Measurements from ENCODE around the gene PCDHA2. TPM values are rescaled to one million over a fixed set of nuclear protein-coding genes. Genes with fewer than 3 reads are reported as not detected.

PCDHA2 gene
- total and polyA plus RNA-seq, 9 of the 15 experiments (the other 6 are each of a cell fraction or from before 2014, with no cell fraction given) = not detected

- TF ChIP-seq, protein P1, sequence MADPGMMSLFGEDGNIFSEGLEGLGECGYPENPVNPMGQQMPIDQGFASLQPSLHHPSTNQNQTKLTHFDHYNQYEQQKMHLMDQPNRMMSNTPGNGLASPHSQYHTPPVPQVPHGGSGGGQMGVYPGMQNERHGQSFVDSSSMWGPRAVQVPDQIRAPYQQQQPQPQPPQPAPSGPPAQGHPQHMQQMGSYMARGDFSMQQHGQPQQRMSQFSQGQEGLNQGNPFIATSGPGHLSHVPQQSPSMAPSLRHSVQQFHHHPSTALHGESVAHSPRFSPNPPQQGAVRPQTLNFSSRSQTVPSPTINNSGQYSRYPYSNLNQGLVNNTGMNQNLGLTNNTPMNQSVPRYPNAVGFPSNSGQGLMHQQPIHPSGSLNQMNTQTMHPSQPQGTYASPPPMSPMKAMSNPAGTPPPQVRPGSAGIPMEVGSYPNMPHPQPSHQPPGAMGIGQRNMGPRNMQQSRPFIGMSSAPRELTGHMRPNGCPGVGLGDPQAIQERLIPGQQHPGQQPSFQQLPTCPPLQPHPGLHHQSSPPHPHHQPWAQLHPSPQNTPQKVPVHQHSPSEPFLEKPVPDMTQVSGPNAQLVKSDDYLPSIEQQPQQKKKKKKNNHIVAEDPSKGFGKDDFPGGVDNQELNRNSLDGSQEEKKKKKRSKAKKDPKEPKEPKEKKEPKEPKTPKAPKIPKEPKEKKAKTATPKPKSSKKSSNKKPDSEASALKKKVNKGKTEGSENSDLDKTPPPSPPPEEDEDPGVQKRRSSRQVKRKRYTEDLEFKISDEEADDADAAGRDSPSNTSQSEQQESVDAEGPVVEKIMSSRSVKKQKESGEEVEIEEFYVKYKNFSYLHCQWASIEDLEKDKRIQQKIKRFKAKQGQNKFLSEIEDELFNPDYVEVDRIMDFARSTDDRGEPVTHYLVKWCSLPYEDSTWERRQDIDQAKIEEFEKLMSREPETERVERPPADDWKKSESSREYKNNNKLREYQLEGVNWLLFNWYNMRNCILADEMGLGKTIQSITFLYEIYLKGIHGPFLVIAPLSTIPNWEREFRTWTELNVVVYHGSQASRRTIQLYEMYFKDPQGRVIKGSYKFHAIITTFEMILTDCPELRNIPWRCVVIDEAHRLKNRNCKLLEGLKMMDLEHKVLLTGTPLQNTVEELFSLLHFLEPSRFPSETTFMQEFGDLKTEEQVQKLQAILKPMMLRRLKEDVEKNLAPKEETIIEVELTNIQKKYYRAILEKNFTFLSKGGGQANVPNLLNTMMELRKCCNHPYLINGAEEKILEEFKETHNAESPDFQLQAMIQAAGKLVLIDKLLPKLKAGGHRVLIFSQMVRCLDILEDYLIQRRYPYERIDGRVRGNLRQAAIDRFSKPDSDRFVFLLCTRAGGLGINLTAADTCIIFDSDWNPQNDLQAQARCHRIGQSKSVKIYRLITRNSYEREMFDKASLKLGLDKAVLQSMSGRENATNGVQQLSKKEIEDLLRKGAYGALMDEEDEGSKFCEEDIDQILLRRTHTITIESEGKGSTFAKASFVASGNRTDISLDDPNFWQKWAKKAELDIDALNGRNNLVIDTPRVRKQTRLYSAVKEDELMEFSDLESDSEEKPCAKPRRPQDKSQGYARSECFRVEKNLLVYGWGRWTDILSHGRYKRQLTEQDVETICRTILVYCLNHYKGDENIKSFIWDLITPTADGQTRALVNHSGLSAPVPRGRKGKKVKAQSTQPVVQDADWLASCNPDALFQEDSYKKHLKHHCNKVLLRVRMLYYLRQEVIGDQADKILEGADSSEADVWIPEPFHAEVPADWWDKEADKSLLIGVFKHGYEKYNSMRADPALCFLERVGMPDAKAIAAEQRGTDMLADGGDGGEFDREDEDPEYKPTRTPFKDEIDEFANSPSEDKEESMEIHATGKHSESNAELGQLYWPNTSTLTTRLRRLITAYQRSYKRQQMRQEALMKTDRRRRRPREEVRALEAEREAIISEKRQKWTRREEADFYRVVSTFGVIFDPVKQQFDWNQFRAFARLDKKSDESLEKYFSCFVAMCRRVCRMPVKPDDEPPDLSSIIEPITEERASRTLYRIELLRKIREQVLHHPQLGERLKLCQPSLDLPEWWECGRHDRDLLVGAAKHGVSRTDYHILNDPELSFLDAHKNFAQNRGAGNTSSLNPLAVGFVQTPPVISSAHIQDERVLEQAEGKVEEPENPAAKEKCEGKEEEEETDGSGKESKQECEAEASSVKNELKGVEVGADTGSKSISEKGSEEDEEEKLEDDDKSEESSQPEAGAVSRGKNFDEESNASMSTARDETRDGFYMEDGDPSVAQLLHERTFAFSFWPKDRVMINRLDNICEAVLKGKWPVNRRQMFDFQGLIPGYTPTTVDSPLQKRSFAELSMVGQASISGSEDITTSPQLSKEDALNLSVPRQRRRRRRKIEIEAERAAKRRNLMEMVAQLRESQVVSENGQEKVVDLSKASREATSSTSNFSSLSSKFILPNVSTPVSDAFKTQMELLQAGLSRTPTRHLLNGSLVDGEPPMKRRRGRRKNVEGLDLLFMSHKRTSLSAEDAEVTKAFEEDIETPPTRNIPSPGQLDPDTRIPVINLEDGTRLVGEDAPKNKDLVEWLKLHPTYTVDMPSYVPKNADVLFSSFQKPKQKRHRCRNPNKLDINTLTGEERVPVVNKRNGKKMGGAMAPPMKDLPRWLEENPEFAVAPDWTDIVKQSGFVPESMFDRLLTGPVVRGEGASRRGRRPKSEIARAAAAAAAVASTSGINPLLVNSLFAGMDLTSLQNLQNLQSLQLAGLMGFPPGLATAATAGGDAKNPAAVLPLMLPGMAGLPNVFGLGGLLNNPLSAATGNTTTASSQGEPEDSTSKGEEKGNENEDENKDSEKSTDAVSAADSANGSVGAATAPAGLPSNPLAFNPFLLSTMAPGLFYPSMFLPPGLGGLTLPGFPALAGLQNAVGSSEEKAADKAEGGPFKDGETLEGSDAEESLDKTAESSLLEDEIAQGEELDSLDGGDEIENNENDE (IDR thresholded peaks at IDR 0.05; ENCODE audit: low read depth, low read length) = no peak
- no peak for TF ChIP-seq ILK (tag; IDR thresholded peaks at IDR 0.05; ENCODE audit: borderline replicate concordance, low read depth)
- TF ChIP-seq RBM25 (IDR thresholded peaks at IDR 0.05; ENCODE audit: low read depth, low read length, severe bottlenecking) = no peak
- TF ChIP-seq FOXP1 (CRISPR knock-in tag; IDR thresholded peaks at IDR 0.05) = no peak
- no peak for TF ChIP-seq TAF15 (IDR thresholded peaks at IDR 0.05; ENCODE audit: low read depth, low read length)
- TF ChIP-seq PRPF4 (IDR thresholded peaks at IDR 0.05; ENCODE audit: insufficient read depth, low read depth, low read length, poor library complexity, severe bottlenecking) = no peak
- TF ChIP-seq, protein P2, sequence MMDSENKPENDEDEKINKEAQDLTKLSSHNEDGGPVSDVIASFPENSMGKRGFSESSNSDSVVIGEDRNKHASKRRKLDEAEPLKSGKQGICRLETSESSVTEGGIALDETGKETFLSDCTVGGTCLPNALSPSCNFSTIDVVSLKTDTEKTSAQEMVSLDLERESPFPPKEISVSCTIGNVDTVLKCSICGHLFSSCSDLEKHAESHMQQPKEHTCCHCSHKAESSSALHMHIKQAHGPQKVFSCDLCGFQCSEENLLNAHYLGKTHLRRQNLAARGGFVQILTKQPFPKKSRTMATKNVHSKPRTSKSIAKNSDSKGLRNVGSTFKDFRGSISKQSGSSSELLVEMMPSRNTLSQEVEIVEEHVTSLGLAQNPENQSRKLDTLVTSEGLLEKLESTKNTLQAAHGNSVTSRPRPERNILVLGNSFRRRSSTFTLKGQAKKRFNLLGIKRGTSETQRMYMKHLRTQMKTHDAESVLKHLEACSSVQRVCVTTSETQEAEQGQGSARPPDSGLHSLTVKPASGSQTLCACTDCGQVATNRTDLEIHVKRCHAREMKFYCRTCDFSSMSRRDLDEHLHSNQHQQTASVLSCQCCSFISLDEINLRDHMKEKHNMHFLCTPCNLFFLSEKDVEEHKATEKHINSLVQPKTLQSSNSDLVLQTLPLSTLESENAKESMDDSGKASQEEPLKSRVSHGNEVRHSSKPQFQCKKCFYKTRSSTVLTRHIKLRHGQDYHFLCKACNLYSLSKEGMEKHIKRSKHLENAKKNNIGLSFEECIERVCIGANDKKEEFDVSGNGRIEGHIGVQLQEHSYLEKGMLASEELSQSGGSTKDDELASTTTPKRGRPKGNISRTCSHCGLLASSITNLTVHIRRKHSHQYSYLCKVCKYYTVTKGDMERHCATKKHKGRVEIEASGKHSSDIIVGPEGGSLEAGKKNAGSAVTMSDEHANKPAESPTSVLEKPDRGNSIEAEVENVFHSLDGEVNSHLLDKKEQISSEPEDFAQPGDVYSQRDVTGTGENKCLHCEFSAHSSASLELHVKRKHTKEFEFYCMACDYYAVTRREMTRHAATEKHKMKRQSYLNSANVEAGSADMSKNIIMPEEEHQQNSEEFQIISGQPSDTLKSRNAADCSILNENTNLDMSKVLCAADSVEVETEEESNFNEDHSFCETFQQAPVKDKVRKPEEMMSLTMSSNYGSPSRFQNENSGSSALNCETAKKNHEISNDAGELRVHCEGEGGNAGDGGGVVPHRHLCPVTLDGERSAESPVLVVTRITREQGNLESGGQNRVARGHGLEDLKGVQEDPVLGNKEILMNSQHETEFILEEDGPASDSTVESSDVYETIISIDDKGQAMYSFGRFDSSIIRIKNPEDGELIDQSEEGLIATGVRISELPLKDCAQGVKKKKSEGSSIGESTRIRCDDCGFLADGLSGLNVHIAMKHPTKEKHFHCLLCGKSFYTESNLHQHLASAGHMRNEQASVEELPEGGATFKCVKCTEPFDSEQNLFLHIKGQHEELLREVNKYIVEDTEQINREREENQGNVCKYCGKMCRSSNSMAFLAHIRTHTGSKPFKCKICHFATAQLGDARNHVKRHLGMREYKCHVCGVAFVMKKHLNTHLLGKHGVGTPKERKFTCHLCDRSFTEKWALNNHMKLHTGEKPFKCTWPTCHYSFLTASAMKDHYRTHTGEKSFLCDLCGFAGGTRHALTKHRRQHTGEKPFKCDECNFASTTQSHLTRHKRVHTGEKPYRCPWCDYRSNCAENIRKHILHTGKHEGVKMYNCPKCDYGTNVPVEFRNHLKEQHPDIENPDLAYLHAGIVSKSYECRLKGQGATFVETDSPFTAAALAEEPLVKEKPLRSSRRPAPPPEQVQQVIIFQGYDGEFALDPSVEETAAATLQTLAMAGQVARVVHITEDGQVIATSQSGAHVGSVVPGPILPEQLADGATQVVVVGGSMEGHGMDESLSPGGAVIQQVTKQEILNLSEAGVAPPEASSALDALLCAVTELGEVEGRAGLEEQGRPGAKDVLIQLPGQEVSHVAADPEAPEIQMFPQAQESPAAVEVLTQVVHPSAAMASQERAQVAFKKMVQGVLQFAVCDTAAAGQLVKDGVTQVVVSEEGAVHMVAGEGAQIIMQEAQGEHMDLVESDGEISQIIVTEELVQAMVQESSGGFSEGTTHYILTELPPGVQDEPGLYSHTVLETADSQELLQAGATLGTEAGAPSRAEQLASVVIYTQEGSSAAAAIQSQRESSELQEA (IDR thresholded peaks at IDR 0.05; ENCODE audit: low read depth) = no peak
- TF ChIP-seq CBX2 (IDR thresholded peaks at IDR 0.05; ENCODE audit: insufficient read depth, low read length, poor library complexity, severe bottlenecking) = no peak
Observed at GRCh38 chr5:140753561-140753960, 41.1 kb upstream of the PCDHA2 start (continued).

Data from K562 (cell line).